IMR-90 (cell line): Measurements from ENCODE around the gene SP7. TPM values are rescaled to one million over a fixed set of nuclear protein-coding genes. Genes with fewer than 3 reads are reported as not detected.
A peak's percentile ranks its signal among the peaks of the same experiment; 100 is the strongest.
"Not testable (repeated sequence)": the region's sequence is repeated elsewhere in the genome, so short reads cannot be mapped to it uniquely, and the experiment has no call there.

Experiments
- ATAC-seq: fragments of 200-7000 bp; cut with Tn5 transposase; 2 replicates; pipeline ENCODE4 v1.9.1; 2020; ENCODE audit warnings: low read depth, mild to moderate bottlenecking, moderate library complexity
- BruUV-seq: library from RNA; stranded (reverse); fragments of 400-500 nt; replicated peaks from 2 replicates; lab custom pipeline; 2021; lab: Mats Ljungman, UMichigan
- CTCF ChIA-PET: fragments of 300-600 bp; formaldehyde crosslinking; extraction: SDS; loops from one replicate; lab custom pipeline; 2021; ENCODE audit warnings: antibody characterized with exemption; lab: Yijun Ruan, JAX
- POLR2A ChIA-PET: fragments of 300-600 bp; sonication (Branson Sonifier 250); formaldehyde crosslinking; loops from one replicate; lab custom pipeline; 2022; ENCODE audit warnings: antibody characterized with exemption; ENCODE audit not compliant: unreplicated experiment; lab: Charles Lee
- DNase-seq: peaks from one replicate; pipeline ENCODE4 v3.0.0; 2013
- H2AFZ ChIP-seq: replicated peaks from 2 replicates; pipeline ENCODE3; 2013; ENCODE audit warnings: low read length, mild to moderate bottlenecking; ENCODE audit not compliant: poor library complexity
- H2AK5ac ChIP-seq: 2 replicates; pipeline ENCODE4 v1.6.1; 2013; ENCODE audit warnings: low read depth, low read length, inconsistent platforms
- H2AK9ac ChIP-seq: replicated peaks from 2 replicates; pipeline ENCODE3; 2013; ENCODE audit warnings: mild to moderate bottlenecking, low read depth, low read length, moderate library complexity; ENCODE audit not compliant: poor library complexity
- H2BK120ac ChIP-seq: 2 replicates; pipeline ENCODE4 v1.6.1; 2013; ENCODE audit warnings: low read depth, low read length, inconsistent platforms
- H2BK15ac ChIP-seq: 3 replicates; pipeline ENCODE4 v1.6.1; 2013; ENCODE audit warnings: low read depth, low read length, inconsistent platforms
- H2BK20ac ChIP-seq: 2 replicates; pipeline ENCODE4 v1.6.1; 2013; ENCODE audit warnings: low read depth, mild to moderate bottlenecking, inconsistent platforms, low read length, moderate library complexity
- H2BK5ac ChIP-seq: 2 replicates; pipeline ENCODE4 v1.6.1; 2013; ENCODE audit warnings: mild to moderate bottlenecking, low read depth, low read length, inconsistent platforms; ENCODE audit not compliant: poor library complexity, severe bottlenecking
- H3K14ac ChIP-seq: replicated peaks from 2 replicates; pipeline ENCODE4 v1.6.1; 2013; ENCODE audit warnings: low read depth, low read length, inconsistent platforms
- H3K18ac ChIP-seq: 2 replicates; pipeline ENCODE4 v1.6.1; 2013; ENCODE audit warnings: low read depth, low read length, control low read depth
- H3K23ac ChIP-seq: 2 replicates; pipeline ENCODE4 v1.6.1; 2013; ENCODE audit warnings: low read depth, low read length, inconsistent platforms
- H3K27ac ChIP-seq: 2 replicates; pipeline ENCODE4 v1.5.1; 2013; ENCODE audit warnings: mild to moderate bottlenecking, control low read depth, low read length; ENCODE audit not compliant: insufficient read depth
- H3K27me3 ChIP-seq: 2 replicates; pipeline ENCODE4 v1.6.1; 2013; ENCODE audit warnings: low read length; ENCODE audit not compliant: control insufficient read depth, insufficient read depth
- H3K36me3 ChIP-seq: 2 replicates; pipeline ENCODE4 v1.6.1; 2013; ENCODE audit warnings: low read length, mixed read lengths; ENCODE audit not compliant: control insufficient read depth, insufficient read depth
- H3K4ac ChIP-seq: 2 replicates; pipeline ENCODE4 v1.6.1; 2013; ENCODE audit warnings: low read depth, low read length, inconsistent platforms
- H3K4me1 ChIP-seq: 2 replicates; pipeline ENCODE4 v1.6.1; 2013; ENCODE audit warnings: low read length, mixed read lengths; ENCODE audit not compliant: control insufficient read depth, insufficient read depth
- H3K4me2 ChIP-seq: 2 replicates; pipeline ENCODE4 v1.6.1; 2013; ENCODE audit warnings: low read depth, mild to moderate bottlenecking, control low read depth, low read length, moderate library complexity
- H3K4me3 ChIP-seq: 2 replicates; pipeline ENCODE4 v1.5.1; 2013; ENCODE audit warnings: low read depth, mild to moderate bottlenecking, control low read depth, low read length, moderate library complexity; ENCODE audit not compliant: insufficient read depth
- H3K56ac ChIP-seq: 2 replicates; pipeline ENCODE4 v1.6.1; 2013; ENCODE audit warnings: low read length, inconsistent platforms; ENCODE audit not compliant: insufficient read depth; ENCODE audit errors: extremely low read depth
- H3K79me1 ChIP-seq, 2 experiments: 2 replicates each; pipeline ENCODE4 v1.6.1; 2013; ENCODE audit warnings: low read length in 2 of 2, inconsistent platforms in 1 of 2, low read depth in 1 of 2
- H3K9ac ChIP-seq: 2 replicates; pipeline ENCODE4 v1.6.1; 2013; ENCODE audit warnings: low read depth, low read length, control low read depth
- H3K9me1 ChIP-seq: 2 replicates; pipeline ENCODE4 v1.6.1; 2013; ENCODE audit warnings: low read length, inconsistent platforms; ENCODE audit not compliant: insufficient read depth
- H3K9me3 ChIP-seq: 2 replicates; pipeline ENCODE4 v1.6.1; 2013; ENCODE audit warnings: low read length; ENCODE audit not compliant: control insufficient read depth, insufficient read depth
- H4K20me1 ChIP-seq: 2 replicates; pipeline ENCODE4 v1.6.1; 2013; ENCODE audit warnings: low read length, inconsistent platforms; ENCODE audit not compliant: insufficient read depth
- H4K5ac ChIP-seq: 2 replicates; pipeline ENCODE4 v1.6.1; 2013; ENCODE audit warnings: mild to moderate bottlenecking, low read depth, low read length, control low read depth
- H4K8ac ChIP-seq, 2 experiments: 2 replicates each; pipeline ENCODE4 v1.6.1; 2013; ENCODE audit warnings: low read depth in 2 of 2, low read length in 2 of 2, control low read depth in 1 of 2, inconsistent platforms in 1 of 2
- H4K91ac ChIP-seq: 2 replicates; pipeline ENCODE4 v1.6.1; 2013; ENCODE audit warnings: low read depth, low read length, inconsistent platforms; ENCODE audit not compliant: insufficient read depth
- WGBS, 2 experiments: methylation state at CpG; one replicate each; pipeline versions ENCODE4 v1.1.5 to v1.1.7; 2013; ENCODE audit warnings: missing lambda C conversion rate in 2 of 2; ENCODE audit not compliant: insufficient read length in 1 of 2; ENCODE audit errors: extremely low coverage in 2 of 2; 5-methylcytosine and 5-hydroxymethylcytosine counted together
- dilution Hi-C: fragments of 300-500 bp; cut with HindIII; formaldehyde crosslinking; loops from one replicate; pipeline ENCODE4 v1.14.3; 2018; ENCODE audit warnings: low sequenced_read_pairs; ENCODE audit not compliant: unreplicated experiment
- in situ Hi-C: fragments of 300-500 bp; cut with MboI; formaldehyde crosslinking; loops from 3 replicates; pipeline ENCODE4 v1.14.3; 2019; ENCODE audit warnings: low sequenced_read_pairs, inconsistent platforms, mixed read lengths
- intact Hi-C: fragments of 100-400 bp; cut with micrococcal nuclease; formaldehyde crosslinking; loops from 2 replicates; pipeline ENCODE4 v1.10.0; 2022
- polyA plus RNA-seq, 3 experiments: library from polyadenylated mRNA; depleted of rRNA; stranded (reverse); fragments of >200 nt; gene quantifications; 2 replicates each; pipeline ENCODE4 v1.2.3, GENCODE V29; 2012; ENCODE audit warnings: low replicate concordance in 1 of 3
- total RNA-seq: library from RNA; depleted of rRNA; stranded (reverse); fragments of >200 nt; gene quantifications from 2 replicates; pipeline ENCODE4 v1.2.3, GENCODE V29; 2012

The SP7 gene
- total and polyA plus RNA-seq, 2 of the 4 experiments (the other 2 are of a cell fraction): not detected

DNA sequence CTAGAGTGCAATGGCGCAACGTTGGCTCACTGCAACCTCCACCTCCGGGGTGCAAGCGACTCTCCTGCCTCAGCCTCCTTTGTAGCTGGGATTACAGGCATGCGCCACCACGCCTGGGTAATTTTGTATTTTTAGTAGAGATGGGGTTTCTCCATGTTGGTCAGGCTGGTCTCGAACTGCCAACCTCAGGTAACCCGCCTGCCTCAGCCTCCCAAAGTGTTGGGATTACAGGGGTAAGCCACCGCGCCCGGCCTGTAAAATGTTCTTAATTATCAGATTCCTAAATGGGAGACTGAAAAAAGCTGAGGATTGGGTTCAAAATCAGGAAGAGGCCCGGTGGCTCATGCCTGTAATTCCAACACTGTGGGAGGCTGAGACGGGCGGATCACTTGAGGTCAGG, 38.1 kb upstream of the SP7 start:
- H3K4me3 ChIP-seq, in situ Hi-C loops, H2BK15ac ChIP-seq, H3K56ac ChIP-seq, ATAC-seq, H2BK120ac ChIP-seq, H3K27ac ChIP-seq, H3K18ac ChIP-seq, H2AK9ac ChIP-seq, H4K5ac ChIP-seq, H3K27me3 ChIP-seq, H4K8ac ChIP-seq, H3K9ac ChIP-seq, dilution Hi-C loops, H2BK5ac ChIP-seq, H3K4ac ChIP-seq, BruUV-seq, H3K36me3 ChIP-seq, H4K91ac ChIP-seq, H2AFZ ChIP-seq, POLR2A ChIA-PET, CTCF ChIA-PET, H4K20me1 ChIP-seq, H3K79me1 ChIP-seq, H3K4me2 ChIP-seq, DNase-seq, H3K23ac ChIP-seq, H2AK5ac ChIP-seq, intact Hi-C loops, H2BK20ac ChIP-seq, H3K9me3 ChIP-seq: not testable (repeated sequence)
- Histone ChIP-seq H3K9me1 (peaks cover 11% of the 10 kb centered on the region; the same call in 1 of the 2 replicates), H3K14ac (0 out of 2 replicates have a peak overlapping the region, but pooled peaks have one; percentile 21), H3K4me1 (peaks cover 17% of the 10 kb centered on the region)
- WGBS, 2 experiments: 93% methylated on average over 3 of the region's 14 CpGs; no CpG with 5 or more reads in 1 of the 2 experiments

DNA sequence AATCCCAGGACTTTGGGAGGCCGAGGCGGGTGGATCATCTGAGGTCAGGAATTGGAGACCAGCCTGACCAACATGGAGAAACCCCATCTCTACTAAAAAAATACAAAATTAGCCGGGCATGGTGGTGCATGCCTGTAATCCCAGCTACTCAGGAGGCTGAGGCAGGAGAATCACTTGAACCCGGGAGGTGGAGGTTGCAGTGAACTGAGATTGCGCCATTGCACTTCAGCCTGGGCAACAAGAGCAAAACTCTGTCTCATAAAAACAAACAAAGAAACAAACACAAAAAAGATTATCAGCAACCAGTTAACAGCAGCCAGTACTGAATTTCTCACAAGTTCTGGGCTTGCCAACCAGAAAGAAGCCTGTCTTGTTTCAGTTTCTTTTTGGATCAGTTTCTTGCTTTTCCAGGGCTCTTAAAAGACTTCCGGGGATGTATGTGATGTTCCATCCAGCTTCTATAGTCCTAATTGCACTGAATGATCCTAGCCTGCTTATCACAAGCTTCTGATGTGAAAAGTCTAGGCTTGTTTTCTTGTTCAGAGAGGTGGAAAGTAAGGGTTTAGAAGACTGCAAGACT, 37.5 kb upstream of the SP7 start:
- H2BK15ac ChIP-seq, intact Hi-C loops, H3K79me1 ChIP-seq, H2BK20ac ChIP-seq, H2AFZ ChIP-seq, in situ Hi-C loops, dilution Hi-C loops, ATAC-seq, H2AK9ac ChIP-seq, H3K27ac ChIP-seq, H3K56ac ChIP-seq, H3K4me3 ChIP-seq, H3K9ac ChIP-seq, H3K36me3 ChIP-seq, DNase-seq, H4K20me1 ChIP-seq, H2AK5ac ChIP-seq, BruUV-seq, H3K23ac ChIP-seq, H4K91ac ChIP-seq, H2BK120ac ChIP-seq, POLR2A ChIA-PET, H3K4ac ChIP-seq, H3K9me3 ChIP-seq, H3K27me3 ChIP-seq: not testable (repeated sequence)
- Histone ChIP-seq H3K9me1 (peaks cover 11% of the 10 kb centered on the region; the same call in 1 of the 2 replicates), H3K4me2 (peak overlapping the region; percentile 20; the same call in 1 of the 2 replicates), H3K4me1 (peaks cover 17% of the 10 kb centered on the region), H2BK5ac (peak overlapping the region; percentile 9), H4K8ac (peak overlapping the region; percentile 70 to 76; a peak in 1 of 4 replicates), H4K5ac (peak overlapping the region; percentile 10), H3K14ac (0 out of 2 replicates have a peak overlapping the region, but pooled peaks have one; percentile 33), H3K18ac (peak overlapping the region; percentile 27; the same call in 1 of the 2 replicates)
- CTCF ChIA-PET: interaction anchor here (0.6 kb wide), 1 partner anchor 313 kb away, joined by 4 read pairs; no protein-coding TSS in a partner anchor
- no CpG with 5 or more reads among the region's 6 CpGs for WGBS, 2 experiments
